Calu3 (cell line): Measurements from ENCODE around the gene LRP8. TPM values are rescaled to one million over a fixed set of nuclear protein-coding genes. Genes with fewer than 3 reads are reported as not detected.

Experiments
- BruUV-seq: library from RNA; stranded (reverse); fragments of 400-500 nt; replicated peaks from 2 replicates; lab custom pipeline; 2021; lab: Mats Ljungman, UMichigan
- CTCF ChIA-PET: fragments of 300-600 bp; sonication (Branson Sonifier 250); formaldehyde crosslinking; loops from one replicate; lab custom pipeline; 2022; ENCODE audit warnings: antibody characterized with exemption; lab: Charles Lee
- DNase-seq: peaks from one replicate; pipeline ENCODE4 v3.0.0; 2022
- H3K27ac Mint-ChIP-seq: one replicate; pipeline ENCODE4 v1.8.0; 2022; ENCODE audit warnings: mixed read lengths; ENCODE audit not compliant: unreplicated experiment
- H3K27me3 Mint-ChIP-seq: one replicate; pipeline ENCODE4 v1.8.0; 2022; ENCODE audit warnings: mixed read lengths; ENCODE audit not compliant: unreplicated experiment
- H3K36me3 Mint-ChIP-seq: one replicate; pipeline ENCODE4 v1.8.0; 2022; ENCODE audit warnings: mild to moderate bottlenecking, moderate library complexity, mixed read lengths; ENCODE audit not compliant: insufficient read depth, unreplicated experiment
- H3K4me1 Mint-ChIP-seq: one replicate; pipeline ENCODE4 v1.8.0; 2022; ENCODE audit warnings: mild to moderate bottlenecking, low read depth, mixed read lengths; ENCODE audit not compliant: unreplicated experiment
- H3K4me3 Mint-ChIP-seq: one replicate; pipeline ENCODE4 v1.8.0; 2022; ENCODE audit warnings: mild to moderate bottlenecking, low read depth, moderate library complexity, mixed read lengths; ENCODE audit not compliant: unreplicated experiment
- H3K9me3 Mint-ChIP-seq: one replicate; pipeline ENCODE4 v1.8.0; 2022; ENCODE audit warnings: low read depth, mixed read lengths; ENCODE audit not compliant: unreplicated experiment
- CTCF ChIP-seq: fragments of 200-600 bp; IDR thresholded peaks from one replicate; pipeline ENCODE4 v1.8.0; 2022; ENCODE audit warnings: antibody characterized with exemption; ENCODE audit not compliant: unreplicated experiment
- intact Hi-C: fragments of 100-400 bp; cut with micrococcal nuclease; formaldehyde crosslinking; loops from one replicate; pipeline ENCODE4 v1.10.0; 2022; ENCODE audit not compliant: unreplicated experiment
- total RNA-seq: library from RNA; stranded (reverse); gene quantifications from 2 replicates; pipeline ENCODE4 v1.2.3, GENCODE V29; 2022

LRP8 gene
- total RNA-seq, 1 experiment from 2014 or later: 104 TPM

GRCh38 chr1:53332186-53332564 is 4.3 kb upstream of the LRP8 start:
- DNase-seq: no peak
- intact Hi-C loops: no loop called here
- Mint-ChIP-seq H3K9me3 (no peaks in the 10 kb centered on the region), H3K36me3 (peaks cover 14% of the 10 kb centered on the region), H3K27me3 (peaks cover 7% of the 10 kb centered on the region), H3K4me1 (no peaks in the 10 kb centered on the region), H3K4me3 (no peak overlapping the region), H3K27ac (no peak overlapping the region)
- CTCF ChIA-PET: no interaction called here
- no TSS peak for BruUV-seq
- TF ChIP-seq CTCF: no peak

GRCh38 chr1:53331446-53332185 is 3.7 kb upstream of the LRP8 start:
- no peak overlapping the region for H3K27ac Mint-ChIP-seq
- H3K4me1 Mint-ChIP-seq: no peaks in the 10 kb centered on the region
- H3K9me3 Mint-ChIP-seq: no peaks in the 10 kb centered on the region
- BruUV-seq: no TSS peak
- peaks cover 7% of the 10 kb centered on the region for H3K27me3 Mint-ChIP-seq
- TF ChIP-seq CTCF: no peak
- CTCF ChIA-PET: no interaction called here
- peaks cover 19% of the 10 kb centered on the region for H3K36me3 Mint-ChIP-seq
- intact Hi-C loops: no loop called here
- no peak overlapping the region for H3K4me3 Mint-ChIP-seq
- no peak for DNase-seq

DNA sequence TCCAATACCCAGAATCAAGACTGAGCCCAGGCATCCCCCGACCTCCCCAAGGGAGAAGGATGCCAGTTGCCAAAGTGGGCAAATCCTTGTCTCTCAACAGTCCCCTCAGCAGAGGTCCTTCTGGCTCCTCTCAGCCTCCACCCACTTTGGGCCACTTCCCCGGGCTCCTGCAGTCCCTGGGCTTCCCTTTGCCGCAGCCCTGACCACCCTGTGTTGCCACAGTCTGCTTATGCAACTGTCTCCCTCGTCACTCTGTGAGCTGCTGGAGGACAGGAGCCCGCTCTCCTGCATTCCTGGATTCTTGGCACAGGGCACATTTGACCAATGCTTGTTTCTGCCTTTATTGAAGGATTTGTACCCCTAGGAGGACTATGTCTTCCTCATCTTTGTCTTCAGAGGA is 2.9 kb upstream of the LRP8 start:
- no peak for TF ChIP-seq CTCF
- H3K27ac Mint-ChIP-seq: no peak overlapping the region
- H3K27me3 Mint-ChIP-seq: peaks cover 7% of the 10 kb centered on the region
- H3K4me1 Mint-ChIP-seq: peaks cover 4% of the 10 kb centered on the region
- no peak overlapping the region for H3K4me3 Mint-ChIP-seq
- DNase-seq: no peak
- no peaks in the 10 kb centered on the region for H3K9me3 Mint-ChIP-seq
- H3K36me3 Mint-ChIP-seq: peaks cover 27% of the 10 kb centered on the region
- intact Hi-C loops: no loop called here
- no TSS peak for BruUV-seq
- CTCF ChIA-PET: no interaction called here

DNA sequence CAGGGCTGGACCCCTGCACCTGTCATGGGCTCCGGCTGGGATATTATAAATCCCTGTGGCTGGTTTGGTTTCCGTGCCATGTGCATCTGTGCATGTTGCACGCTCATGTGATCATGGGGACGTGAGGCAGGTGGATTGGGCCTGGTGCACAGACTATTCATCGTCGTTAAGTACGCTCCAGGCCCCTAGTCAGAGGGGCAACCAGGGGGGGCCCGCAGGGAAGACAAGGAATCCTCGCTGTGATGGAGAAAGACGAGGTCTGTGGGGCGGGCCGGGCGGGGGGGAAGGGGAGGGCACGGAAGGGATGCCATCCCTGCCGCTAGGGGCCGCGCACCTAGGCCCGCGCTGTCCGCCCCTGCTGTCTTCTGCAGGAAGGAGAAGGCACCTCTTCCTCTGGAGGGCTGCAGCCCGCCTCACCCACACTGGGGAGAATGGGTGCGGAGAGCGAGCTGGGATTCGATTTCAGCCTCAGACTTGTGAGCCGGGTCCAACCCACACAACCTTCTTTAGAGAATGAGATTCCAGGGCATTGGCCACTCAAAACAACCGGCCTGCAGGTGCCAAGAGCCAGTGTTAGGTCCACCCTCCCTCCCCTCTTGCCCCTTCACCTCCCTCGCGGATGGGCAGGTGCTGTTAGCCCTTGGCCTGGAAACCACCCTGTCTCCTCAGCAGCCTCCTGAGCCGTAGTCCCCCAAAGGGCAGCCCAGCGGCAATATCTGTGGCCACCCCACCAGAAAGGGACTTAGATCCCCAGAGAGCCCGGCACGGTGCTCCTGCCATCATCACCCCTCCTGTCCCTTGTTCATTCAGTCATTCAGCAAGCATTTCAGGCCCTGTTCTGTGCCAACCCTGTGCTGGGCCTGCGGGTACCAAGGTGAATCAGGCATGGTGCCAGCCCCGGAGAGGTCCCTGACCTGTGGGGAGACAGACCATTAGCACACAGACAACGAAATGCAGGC is 950 bp upstream of the LRP8 start:
- Mint-ChIP-seq H3K36me3 (peaks cover 44% of the 10 kb centered on the region), H3K27me3 (peaks cover 7% of the 10 kb centered on the region), H3K4me3 (peak overlapping the region; percentile 99), H3K9me3 (no peaks in the 10 kb centered on the region), H3K27ac (peak overlapping the region; percentile 56), H3K4me1 (peaks cover 20% of the 10 kb centered on the region)
- BruUV-seq: no TSS peak
- CTCF ChIA-PET: no interaction called here
- no peak for TF ChIP-seq CTCF
- intact Hi-C loops: no loop called here
- no peak for DNase-seq
